Bone marrow (tissue), 2 donors: ENCODE results near the gene PTPRO.
A peak's percentile ranks its signal among the peaks of the same experiment; 100 is the strongest.

Source experiments
- DNase-seq, 2 donors: peaks; one replicate each; lab custom pipeline; 2025; lab: John Stamatoyannopoulos, UW

The PTPRO gene

DNA sequence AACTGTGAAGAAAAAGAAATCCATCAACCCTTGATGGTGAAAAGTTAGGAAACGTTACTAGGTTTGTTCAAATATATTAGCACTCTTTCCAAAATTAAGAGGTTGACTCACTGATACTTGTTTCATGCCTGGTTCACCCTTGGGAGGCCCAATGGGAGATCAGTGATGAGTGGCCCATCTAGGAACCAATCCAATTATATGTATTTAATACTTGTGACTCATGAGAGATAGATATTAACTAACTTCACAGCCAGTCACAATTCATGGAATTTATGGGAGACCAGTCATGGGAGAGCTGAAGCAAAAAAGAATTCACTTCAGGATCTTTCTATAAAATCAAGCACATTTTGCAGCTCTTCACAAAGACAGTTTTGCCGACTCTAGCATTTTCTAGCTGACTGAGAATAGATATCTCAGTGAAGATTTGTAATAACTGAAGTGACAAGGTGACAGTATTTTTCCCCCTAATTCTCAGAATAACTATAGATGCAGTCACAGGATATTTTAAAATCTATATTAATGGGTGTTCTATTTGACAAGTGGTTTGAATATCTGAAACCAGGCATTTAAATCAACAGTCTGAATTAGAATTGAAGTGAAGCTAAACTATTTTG is 236.7 kb downstream of the PTPRO start:
- DNase-seq = no peak

GRCh38 chr12:15561396-15561795 is 239.1 kb downstream of the PTPRO start:
- no peak for DNase-seq

DNA sequence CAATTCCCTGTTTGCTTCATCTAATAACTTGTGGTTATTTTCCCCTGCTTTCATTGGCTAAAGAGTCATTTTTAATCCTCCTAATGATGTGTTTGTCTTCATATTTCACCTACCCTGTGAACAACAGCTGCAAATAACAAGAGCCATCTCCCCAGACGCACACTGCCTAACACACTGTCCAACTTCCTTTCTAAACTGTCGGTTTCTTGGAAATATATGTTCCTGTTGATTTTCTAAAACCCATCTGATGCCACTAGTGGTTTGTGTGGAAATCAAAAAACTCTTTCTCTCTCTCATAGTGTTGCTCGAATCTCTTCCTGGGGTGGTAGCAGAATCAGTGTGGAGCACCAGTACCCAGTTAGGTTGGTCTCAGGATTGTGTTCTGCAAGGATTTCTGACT is 240.0 kb downstream of the PTPRO start:
- peak in 1 of 2 donors; percentile 60 for DNase-seq

- DNase-seq = peak in 1 of 2 donors; percentile 87
These were observed 241.4 kb downstream of the PTPRO start for GRCh38 chr12:15563663-15564062.

- DNase-seq = no peak
These were observed 252.0 kb downstream of the PTPRO start for GRCh38 chr12:15574353-15574752.

GRCh38 chr12:15575671-15576541 is 253.6 kb downstream of the PTPRO start:
- peak in 1 of 2 donors; percentile 60 for DNase-seq

GRCh38 chr12:15580431-15580830 is 258.1 kb downstream of the PTPRO start:
- no peak for DNase-seq

- no peak for DNase-seq
These were observed 258.7 kb downstream of the PTPRO start for GRCh38 chr12:15581006-15581405.

GRCh38 chr12:15583804-15584203 is 261.5 kb downstream of the PTPRO start:
- DNase-seq = no peak

GRCh38 chr12:15584366-15585041 is 262.2 kb downstream of the PTPRO start:
- peak in 1 of 2 donors; percentile 37 for DNase-seq

- DNase-seq = no peak
These were observed 267.2 kb downstream of the PTPRO start for GRCh38 chr12:15589328-15590032.

GRCh38 chr12:15590180-15590826 is 268.0 kb downstream of the PTPRO start:
- peak in 1 of 2 donors; percentile 75 for DNase-seq

- DNase-seq = no peak
These were observed 269.5 kb downstream of the PTPRO start for GRCh38 chr12:15591811-15592210.

DNA sequence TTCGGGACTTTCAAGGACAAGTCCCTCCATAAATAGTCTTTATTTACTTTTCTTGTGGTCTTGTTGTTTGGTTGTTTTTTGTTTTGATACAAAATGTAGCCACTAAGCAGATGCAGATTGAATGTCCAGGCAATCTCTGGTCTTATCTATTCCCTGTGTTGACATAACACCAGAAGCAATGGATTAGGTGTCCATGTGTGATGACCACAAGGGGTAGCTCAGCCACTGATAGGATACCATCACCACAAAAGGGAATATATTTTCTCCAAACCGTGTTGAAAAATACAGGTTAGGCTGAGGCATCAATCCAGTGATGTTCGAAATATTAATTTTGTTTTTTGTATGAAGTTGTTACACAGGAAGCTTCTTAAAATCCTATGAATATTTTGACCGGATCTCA is 270.6 kb downstream of the PTPRO start:
- DNase-seq = no peak

- DNase-seq = no peak
These were observed 273.9 kb downstream of the PTPRO start for GRCh38 chr12:15596174-15596573.

- DNase-seq = no peak
These were observed 275.0 kb downstream of the PTPRO start for GRCh38 chr12:15597125-15597830.

DNA sequence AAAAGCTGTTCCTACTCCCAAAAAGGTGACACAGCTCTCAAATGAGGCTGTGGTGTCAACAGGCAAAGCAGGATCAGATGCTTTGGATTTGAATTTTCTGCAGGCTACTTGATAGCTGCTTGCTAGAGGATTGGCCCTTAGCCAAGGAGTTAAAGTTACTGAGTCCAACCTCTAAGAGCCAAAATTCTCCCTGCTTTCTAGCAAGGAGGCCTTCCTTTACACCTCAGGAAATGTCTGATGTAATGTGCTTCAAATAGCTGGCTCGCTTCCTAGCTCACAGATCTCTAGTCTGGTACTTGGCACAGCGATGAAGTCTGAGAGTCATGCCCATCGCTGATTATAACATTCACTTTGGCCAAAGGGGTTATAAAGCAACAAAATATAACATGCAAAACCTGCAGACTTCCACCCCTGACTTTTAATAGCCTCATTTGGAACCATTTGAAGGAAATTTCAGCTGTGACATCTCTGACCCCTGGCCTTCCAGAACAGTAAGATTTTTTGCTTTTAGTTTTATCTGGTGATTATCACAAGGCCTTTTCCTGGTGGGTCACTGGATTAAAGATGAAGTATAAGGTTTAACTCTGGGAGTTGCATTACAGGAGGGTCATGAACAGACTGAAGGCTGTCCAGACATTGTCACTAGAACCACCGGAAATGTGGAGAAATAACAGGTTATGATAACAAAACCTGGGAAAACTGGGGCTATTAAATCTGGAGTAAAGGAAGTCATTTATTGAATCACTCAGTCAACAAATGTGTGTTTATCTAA is 277.1 kb downstream of the PTPRO start:
- DNase-seq = no peak

- DNase-seq = no peak
These were observed 278.1 kb downstream of the PTPRO start for GRCh38 chr12:15600223-15600935.

DNA sequence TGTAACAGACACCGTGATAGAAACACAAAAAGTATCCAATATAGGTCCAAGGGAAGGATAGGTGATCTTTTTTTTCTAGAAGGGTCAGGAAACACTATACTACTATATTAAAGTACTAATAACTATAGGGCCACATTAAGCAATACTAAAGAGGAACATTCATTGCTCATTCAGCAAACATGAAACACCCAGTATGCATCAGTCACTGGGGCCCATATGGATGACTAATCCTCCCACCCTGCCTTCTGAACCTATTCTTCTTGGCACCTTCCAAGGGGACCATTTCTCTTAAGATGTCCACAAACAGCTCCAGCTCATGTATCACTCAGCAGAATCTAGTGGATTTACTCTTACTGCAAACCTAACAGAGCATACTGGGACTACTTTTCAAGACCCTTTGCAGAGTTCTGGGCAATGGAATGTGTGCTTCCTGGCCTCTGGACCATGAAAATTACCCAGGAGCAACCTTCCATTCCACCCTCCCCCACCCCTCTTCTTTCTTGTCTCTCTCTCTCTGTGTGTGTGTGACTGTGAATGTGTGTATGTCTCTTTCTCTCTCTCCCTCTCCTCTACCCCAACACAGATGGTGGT is 279.0 kb downstream of the PTPRO start:
- DNase-seq = no peak
